Measurements from ENCODE around the gene JOSD1. TPM values are rescaled to one million over a fixed set of nuclear protein-coding genes. Genes with fewer than 3 reads are reported as not detected.

The JOSD1 gene
- total RNA-seq, 1 donor from 2014 or later, result 69.6 TPM

- no peak for DNase-seq (ENCODE audit: low read depth in 2 of 2)
Observed at GRCh38 chr22:38715176-38715764, 14.5 kb upstream of the JOSD1 start.

- DNase-seq (ENCODE audit: low read depth in 2 of 2), result no peak
Observed at GRCh38 chr22:38713921-38714320, 13.2 kb upstream of the JOSD1 start.

- DNase-seq (ENCODE audit: low read depth in 2 of 2), result no peak
Observed at GRCh38 chr22:38712486-38713207, 11.9 kb upstream of the JOSD1 start.

DNA sequence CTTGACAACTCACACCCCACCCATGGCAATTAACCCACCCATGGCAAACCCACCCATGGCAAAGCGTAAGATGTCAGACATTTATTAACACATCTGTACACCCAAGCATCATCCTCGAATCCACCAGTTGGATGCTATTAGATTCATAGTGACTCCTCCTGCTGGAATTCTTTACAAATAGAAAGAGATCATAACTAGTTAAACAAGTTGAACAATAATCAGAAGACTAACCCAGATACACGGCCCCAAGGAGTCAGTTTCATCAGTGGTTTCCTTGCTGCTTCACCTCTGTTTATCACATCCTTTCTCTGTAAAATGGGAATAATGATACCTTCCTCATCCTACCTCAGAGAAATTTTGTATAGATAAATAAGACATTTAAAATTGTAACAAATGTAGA, 10.1 kb upstream of the JOSD1 start:
- DNase-seq (ENCODE audit: low read depth in 2 of 2), result no peak

DNA sequence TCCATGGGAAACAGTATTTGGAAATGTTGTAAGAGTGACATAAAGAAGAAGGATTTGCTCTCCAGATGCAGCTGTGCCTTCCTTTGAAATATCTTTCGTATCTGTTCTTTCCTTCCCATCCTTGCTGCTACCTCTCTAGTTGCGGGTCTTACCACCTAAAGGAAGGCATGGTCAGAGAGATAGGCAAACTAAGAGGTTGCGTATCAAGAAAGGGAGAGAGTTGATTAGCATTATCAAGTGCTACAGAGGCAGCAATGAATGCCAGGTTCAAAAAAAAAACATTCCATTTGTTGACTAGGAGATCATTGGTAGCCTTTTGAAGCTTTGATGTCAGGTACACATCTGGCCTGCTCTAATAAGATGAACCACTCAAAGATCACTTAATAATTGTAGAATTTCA, 9.6 kb upstream of the JOSD1 start:
- DNase-seq (ENCODE audit: low read depth in 2 of 2), result no peak

GRCh38 chr22:38709306-38709705, 8.6 kb upstream of the JOSD1 start:
- DNase-seq (ENCODE audit: low read depth in 2 of 2), result peak in 1 of 2 donors; percentile 36

- no peak for DNase-seq (ENCODE audit: low read depth in 2 of 2)
Observed at GRCh38 chr22:38707984-38708383, 7.2 kb upstream of the JOSD1 start.

DNA sequence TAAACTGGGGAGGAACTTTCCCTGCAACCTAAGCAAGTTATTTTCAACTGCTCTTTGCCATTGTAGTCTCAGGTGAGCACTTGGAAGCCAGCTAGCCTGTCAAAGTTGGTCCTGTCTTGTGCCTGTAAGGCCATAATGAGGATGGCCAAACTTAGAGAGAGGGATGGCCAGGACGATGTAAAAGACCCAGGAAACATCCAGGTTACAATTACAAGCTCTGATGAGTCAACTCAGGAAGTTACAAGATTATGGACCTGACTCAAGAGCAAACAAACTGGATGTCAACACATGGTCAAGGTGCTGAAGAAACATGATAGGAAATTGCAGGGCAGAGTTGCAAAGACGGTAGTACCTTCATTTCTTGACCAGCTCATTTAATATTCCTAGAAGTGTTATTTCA, 6.6 kb upstream of the JOSD1 start:
- peak in 1 of 2 donors; percentile 35 for DNase-seq (ENCODE audit: low read depth in 2 of 2)

DNA sequence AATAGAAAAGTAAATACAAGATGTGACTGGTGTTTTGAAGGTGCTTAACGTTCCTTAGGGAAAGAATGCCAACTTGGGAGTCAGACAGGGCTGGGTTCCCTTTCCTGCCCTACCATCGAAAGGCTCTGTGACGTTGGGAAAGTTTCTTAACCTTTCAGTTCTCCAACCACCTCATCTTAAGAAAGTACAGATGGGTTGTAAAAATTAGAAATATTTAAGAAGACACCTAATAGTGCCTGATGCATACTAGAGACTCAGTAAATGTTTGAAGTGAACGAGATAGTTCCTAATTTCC, 6.1 kb upstream of the JOSD1 start:
- DNase-seq (ENCODE audit: low read depth in 2 of 2), result no peak

- peak in 1 of 2 donors; percentile 44 for DNase-seq (ENCODE audit: low read depth in 2 of 2)
Observed at GRCh38 chr22:38706101-38706900, 5.6 kb upstream of the JOSD1 start.

- DNase-seq (ENCODE audit: low read depth in 2 of 2), result peak; percentile 100
Observed at GRCh38 chr22:38705235-38706100, 4.7 kb upstream of the JOSD1 start, which contains the start of gene GTPBP1. TSS of gene GTPBP1 (plus strand) at chr22:38705944. CDS start at chr22:38705956, 12 bp downstream.

GRCh38 chr22:38704654-38705234, 4.0 kb upstream of the JOSD1 start:
- DNase-seq (ENCODE audit: low read depth in 2 of 2), result no peak

DNA sequence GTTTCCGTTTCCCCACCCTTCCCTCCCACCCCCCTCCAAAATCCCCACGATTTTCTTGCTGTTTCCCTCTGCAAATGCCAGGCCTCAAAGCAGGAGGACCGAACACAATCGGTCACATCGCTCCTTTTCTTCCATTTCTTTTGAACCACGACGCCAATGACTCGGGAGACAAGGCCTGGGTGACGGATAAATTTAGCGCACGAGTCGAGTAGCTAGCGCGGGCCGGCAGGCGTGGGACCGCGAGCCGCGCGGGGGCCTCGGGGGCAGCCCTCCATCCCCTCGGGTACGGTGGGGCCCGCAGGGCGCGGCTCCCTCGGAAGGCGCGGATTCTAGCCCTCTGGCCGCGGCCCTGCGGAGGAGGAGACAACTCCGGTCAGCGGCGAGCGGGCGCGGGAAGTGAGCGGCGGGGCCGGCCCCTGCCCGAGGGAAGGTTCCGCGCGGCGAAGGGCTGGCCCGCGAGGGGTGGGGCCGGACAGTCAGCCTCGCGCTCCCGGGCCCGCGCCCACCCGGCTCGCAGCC, 414 bp downstream of the JOSD1 start:
- DNase-seq (ENCODE audit: low read depth in 2 of 2), result peak in 1 of 2 donors; percentile 29

- peak in 1 of 2 donors; percentile 25 for DNase-seq (ENCODE audit: low read depth in 2 of 2)
Observed at GRCh38 chr22:38699784-38700183, 959 bp downstream of the JOSD1 start.

- no peak for DNase-seq (ENCODE audit: low read depth in 2 of 2)
Observed at GRCh38 chr22:38699143-38699542, 1.6 kb downstream of the JOSD1 start.

DNA sequence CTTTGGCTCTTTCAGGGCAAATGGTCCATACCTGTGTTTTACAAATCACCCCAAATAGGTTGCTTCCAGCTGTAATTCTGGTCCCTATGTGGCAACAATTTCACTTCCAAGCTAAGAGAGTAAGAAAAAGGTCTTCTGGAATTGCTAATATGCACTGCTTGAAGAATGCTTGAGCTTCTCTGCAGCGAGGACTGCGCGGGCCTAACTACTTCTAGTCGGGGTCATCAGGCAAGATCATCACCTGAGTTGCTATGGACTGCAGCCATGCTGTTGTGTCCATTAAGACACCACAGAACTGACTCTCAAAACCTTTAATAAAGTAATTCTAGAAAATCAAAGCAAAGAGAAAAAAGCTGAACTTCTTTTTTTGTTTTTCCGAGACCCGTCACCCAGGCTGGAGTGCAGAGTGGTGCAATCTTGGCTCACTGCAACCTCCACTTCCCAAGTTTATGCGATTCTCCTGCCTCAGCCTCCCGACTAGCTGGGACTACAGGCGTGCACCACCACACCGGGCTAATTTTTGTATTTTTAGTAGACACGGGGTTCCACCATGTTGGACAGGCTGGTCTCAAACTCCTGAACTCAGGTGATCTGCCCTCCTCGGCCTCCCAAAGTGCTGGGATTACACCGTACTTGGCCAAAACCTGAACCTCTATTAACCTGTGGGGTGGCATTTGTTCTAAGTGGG, 2.2 kb downstream of the JOSD1 start:
- no peak for DNase-seq (ENCODE audit: low read depth in 2 of 2)

DNA sequence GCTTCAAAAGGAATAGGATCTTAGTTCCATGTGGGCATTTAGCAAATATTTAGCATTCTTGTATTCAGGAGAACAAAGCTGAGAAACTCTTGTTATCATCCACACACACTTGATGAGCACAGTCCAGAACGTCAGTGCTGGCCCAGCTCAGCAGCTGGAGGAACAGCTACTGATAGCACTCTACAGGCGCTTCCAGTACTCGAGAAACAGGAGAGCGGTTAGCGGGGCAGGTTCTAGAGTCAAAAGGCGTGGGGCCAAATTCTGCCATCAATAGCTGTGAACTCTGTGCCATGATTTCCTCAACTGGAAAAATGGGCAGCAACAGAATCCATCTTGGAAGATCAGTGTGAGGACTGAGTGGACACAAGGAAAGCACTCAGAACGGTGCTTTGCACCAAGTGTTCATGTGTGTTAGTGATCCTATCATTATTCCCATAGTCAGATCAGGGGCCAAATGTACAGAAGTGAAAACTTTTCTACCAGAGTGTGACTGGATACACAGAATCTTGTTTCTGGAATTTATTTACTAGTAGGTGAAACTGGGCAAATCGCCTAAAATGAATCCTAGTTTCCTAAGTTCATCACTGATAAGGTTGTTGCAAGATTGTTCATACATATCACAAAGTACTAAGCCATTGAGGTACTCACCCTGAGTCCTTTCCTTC, 3.2 kb downstream of the JOSD1 start:
- DNase-seq (ENCODE audit: low read depth in 2 of 2), result peak in 1 of 2 donors; percentile 55

DNA sequence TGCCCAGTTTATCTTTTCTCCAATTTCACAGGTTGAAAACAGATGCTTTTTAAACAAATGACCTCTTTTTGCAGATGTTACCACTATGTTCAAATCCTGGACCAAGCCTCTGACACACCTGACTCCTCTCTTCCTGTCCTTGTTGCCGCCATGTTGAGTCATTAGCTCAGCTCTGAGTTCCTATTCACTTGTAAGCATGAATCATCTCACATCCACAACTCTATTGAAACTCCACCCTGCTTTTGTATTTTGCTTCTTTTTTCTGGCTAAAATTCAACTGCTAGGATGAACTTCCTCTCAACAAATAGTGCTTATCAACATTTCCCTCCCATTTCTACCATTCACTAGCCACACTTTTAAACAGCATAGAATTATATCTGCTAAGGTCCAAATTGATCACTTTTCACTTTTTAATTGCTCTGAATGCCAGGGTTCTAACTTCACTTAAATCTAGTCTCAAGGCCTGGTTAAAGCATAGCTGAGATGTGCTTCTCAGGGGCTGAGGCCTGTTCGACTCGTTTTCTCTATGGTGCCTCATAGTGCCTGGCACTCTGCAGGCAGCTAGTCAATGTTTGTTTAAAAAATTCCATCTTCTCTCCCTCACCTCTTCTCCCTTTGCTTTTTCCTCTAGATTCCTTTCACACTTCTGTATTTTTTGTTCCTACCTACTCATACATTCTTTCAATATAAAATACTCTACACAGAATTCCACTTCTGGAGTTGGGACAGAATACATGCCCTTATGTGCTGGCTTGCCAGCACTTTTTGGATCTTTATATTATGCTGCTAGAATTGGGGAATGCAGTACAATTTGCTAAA, 3.9 kb downstream of the JOSD1 start:
- peak; percentile 89 to 95 for DNase-seq (ENCODE audit: low read depth in 2 of 2)

DNA sequence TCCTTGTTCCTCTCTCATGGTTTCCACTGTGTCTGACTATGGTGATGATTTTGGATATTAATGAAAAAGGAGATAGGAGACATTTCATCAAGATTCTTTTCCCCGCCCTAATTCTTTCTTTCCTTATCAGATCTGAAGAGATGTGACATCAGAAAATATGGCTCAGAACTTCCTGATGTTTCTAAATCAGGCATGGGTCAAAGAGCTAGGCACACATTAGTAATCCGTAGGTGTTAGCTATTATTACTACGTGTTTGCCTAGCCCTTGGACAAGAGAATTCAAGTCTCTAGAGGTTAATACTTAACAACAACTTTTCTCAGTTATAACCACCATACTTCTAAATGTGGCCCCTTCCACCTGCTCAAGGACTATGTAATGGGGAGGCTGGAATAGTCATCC, 5.8 kb downstream of the JOSD1 start:
- DNase-seq (ENCODE audit: low read depth in 2 of 2), result peak in 1 of 2 donors; percentile 36
